ENCODE results near the gene CASP4. TPM values are rescaled to one million over a fixed set of nuclear protein-coding genes. Genes with fewer than 3 reads are reported as not detected.

Gene CASP4
- total RNA-seq, result 129 and 227 TPM in 2 replicates

GRCh38 chr11:104968355-104968855, at the start of gene CASP4:
CASP4 (minus strand) TSS chr11:104968574; CDS start chr11:104968525, 49 bp downstream.

DNA sequence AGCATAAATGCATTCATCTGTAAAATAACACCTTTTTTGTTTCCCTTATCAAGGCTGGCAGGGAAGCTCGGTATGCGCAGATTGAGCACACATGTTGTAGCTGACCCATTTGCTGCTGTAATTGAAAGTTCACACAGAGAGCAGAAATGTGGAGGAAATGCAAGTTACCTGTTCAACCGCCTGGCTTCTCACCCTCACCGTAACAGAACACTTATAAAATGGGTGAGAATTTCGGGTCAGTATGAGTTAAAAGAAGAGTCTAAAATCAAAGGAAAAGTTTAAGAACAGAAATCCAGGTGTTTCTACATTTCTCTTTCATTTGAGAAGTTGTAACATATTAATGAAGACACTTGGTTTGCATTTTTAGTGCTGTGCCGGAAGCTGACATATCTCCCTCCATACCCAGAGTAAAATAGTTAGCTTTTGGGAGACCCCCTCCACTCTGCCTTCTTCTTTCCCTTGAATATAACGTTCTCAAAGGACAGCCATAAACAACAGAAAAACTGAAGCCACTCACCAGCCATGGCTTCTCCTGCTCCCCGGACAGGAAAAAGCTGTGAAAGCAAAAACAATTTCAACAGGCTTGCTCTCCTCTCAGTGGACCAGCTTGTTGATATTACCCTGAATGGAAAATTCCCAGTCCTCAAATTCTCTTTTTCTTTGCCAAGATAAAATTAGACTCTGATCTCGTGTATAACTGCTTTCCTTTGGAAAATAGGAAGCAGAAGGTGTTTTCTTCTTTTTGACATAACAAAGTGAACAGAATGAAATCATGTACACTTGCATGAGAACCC, 70.3 kb downstream of the CASP4 start, which contains the start of gene CASP12:
TSS of gene CASP12 (minus strand) at position 570 of the 794 bp plus-strand sequence.

Other genes with a start within 250 kb of the CASP4 start
- 3.7 and 7.4 TPM in 2 replicates for gene CASP12, start 70.1 kb downstream of the CASP4 start, total RNA-seq
- not detected in 2 replicates for gene CASP5, start 54.6 kb upstream of the CASP4 start, total RNA-seq
- 20.0 and 37.1 TPM in 2 replicates for gene CASP1, start 66.6 kb upstream of the CASP4 start, total RNA-seq
- 68.3 and 83.1 TPM in 2 replicates for gene CARD16, start 76.8 kb upstream of the CASP4 start, total RNA-seq
- not detected in 2 replicates for gene CARD18, start 171.2 kb upstream of the CASP4 start, total RNA-seq

Data from bladder microvascular endothelial cell (primary cell).